ENCODE results near the gene FOXP1. TPM values are rescaled to one million over a fixed set of nuclear protein-coding genes. Genes with fewer than 3 reads are reported as not detected.

FOXP1 gene
- total and polyA plus RNA-seq, 2 of the 13 experiments (the other 11 are each of a cell fraction or from before 2014, with no cell fraction given) = 40.4 to 59.0 TPM

DNA sequence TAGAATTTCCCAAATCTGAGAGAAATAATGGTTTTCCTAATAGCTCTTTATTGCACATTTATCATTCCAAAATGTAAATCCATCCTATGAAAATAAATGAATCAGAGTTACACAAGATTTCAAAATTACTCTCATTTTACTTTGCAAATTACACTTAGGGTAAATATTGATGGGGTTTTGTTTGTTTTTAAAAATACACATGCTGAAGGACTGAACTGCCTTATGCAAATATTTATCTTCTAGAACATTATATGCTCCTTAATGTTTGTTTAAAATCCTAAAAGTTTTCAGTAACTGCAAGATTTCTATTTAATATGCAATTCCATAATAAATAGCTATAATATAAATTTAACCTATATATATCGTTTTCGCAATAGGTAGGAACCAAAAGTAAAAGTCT is 38.2 kb downstream of the FOXP1 start (continued):
- TF ChIP-seq ZNF710 (CRISPR knock-in tag; IDR thresholded peaks at IDR 0.05; ENCODE audit: borderline replicate concordance) (no peak), KDM5A (IDR thresholded peaks at IDR 0.05; ENCODE audit: borderline replicate concordance, low read length) (no peak), SPEN (CRISPR knock-in tag; IDR thresholded peaks at IDR 0.05; ENCODE audit: low read depth) (no peak), ATF1 (CRISPR knock-in tag; IDR thresholded peaks at IDR 0.05) (no peak), PAF1 (CRISPR knock-in tag; IDR thresholded peaks at IDR 0.05) (no peak), ZNF260 (CRISPR knock-in tag; IDR thresholded peaks at IDR 0.05; ENCODE audit: borderline replicate concordance, low read depth) (no peak), ZNF761 (CRISPR knock-in tag; conservative IDR thresholded peaks at IDR 0.05) (no peak), KAT8 (CRISPR knock-in tag; IDR thresholded peaks at IDR 0.05) (no peak), ZNF570 (CRISPR knock-in tag; IDR thresholded peaks at IDR 0.05; ENCODE audit: borderline replicate concordance) (no peak), TFDP1 (CRISPR knock-in tag; IDR thresholded peaks at IDR 0.05; ENCODE audit: borderline replicate concordance) (no peak), TCF7 (IDR thresholded peaks at IDR 0.05; ENCODE audit: low read depth) (no peak), SIN3A (IDR thresholded peaks at IDR 0.05; ENCODE audit: borderline replicate concordance, low read depth, low read length) (no peak), ZNF605 (CRISPR knock-in tag; IDR thresholded peaks at IDR 0.05) (no peak), ZNF207 (IDR thresholded peaks at IDR 0.05; ENCODE audit: borderline replicate concordance) (no peak), ZNF350 (CRISPR knock-in tag; IDR thresholded peaks at IDR 0.05; ENCODE audit: borderline replicate concordance, low read depth) (no peak), ZNF354B (CRISPR knock-in tag; IDR thresholded peaks at IDR 0.05) (no peak), GATAD2A (CRISPR knock-in tag; IDR thresholded peaks at IDR 0.05) (peak; percentile 63), CBX5 (CRISPR knock-in tag; IDR thresholded peaks at IDR 0.05; ENCODE audit: borderline replicate concordance) (no peak), FOSL1 (CRISPR knock-in tag; IDR thresholded peaks at IDR 0.05; ENCODE audit: borderline replicate concordance) (no peak), ZGPAT (CRISPR knock-in tag; IDR thresholded peaks at IDR 0.05) (no peak), FOSL2 (CRISPR knock-in tag; IDR thresholded peaks at IDR 0.05) (no peak), ESRRA (CRISPR knock-in tag; IDR thresholded peaks at IDR 0.05; ENCODE audit: low read depth) (no peak), RFX3 (CRISPR knock-in tag; IDR thresholded peaks at IDR 0.05) (no peak), ZNF816 (CRISPR knock-in tag; IDR thresholded peaks at IDR 0.05; ENCODE audit: borderline replicate concordance) (no peak)
- TF ChIP-seq, protein P1, sequence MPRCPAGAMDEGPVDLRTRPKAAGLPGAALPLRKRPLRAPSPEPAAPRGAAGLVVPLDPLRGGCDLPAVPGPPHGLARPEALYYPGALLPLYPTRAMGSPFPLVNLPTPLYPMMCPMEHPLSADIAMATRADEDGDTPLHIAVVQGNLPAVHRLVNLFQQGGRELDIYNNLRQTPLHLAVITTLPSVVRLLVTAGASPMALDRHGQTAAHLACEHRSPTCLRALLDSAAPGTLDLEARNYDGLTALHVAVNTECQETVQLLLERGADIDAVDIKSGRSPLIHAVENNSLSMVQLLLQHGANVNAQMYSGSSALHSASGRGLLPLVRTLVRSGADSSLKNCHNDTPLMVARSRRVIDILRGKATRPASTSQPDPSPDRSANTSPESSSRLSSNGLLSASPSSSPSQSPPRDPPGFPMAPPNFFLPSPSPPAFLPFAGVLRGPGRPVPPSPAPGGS (CRISPR knock-in tag; IDR thresholded peaks at IDR 0.05) = no peak
